Measurements from ENCODE around the gene CRLF3. TPM values are rescaled to one million over a fixed set of nuclear protein-coding genes. Genes with fewer than 3 reads are reported as not detected.

Gene CRLF3, protein sequence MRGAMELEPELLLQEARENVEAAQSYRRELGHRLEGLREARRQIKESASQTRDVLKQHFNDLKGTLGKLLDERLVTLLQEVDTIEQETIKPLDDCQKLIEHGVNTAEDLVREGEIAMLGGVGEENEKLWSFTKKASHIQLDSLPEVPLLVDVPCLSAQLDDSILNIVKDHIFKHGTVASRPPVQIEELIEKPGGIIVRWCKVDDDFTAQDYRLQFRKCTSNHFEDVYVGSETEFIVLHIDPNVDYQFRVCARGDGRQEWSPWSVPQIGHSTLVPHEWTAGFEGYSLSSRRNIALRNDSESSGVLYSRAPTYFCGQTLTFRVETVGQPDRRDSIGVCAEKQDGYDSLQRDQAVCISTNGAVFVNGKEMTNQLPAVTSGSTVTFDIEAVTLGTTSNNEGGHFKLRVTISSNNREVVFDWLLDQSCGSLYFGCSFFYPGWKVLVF
- total RNA-seq, result 10 to 100 TPM in 3 of 4 donors, 1 to 10 TPM in 1; 9.8 to 15.9 (median 13.2) TPM

DNA sequence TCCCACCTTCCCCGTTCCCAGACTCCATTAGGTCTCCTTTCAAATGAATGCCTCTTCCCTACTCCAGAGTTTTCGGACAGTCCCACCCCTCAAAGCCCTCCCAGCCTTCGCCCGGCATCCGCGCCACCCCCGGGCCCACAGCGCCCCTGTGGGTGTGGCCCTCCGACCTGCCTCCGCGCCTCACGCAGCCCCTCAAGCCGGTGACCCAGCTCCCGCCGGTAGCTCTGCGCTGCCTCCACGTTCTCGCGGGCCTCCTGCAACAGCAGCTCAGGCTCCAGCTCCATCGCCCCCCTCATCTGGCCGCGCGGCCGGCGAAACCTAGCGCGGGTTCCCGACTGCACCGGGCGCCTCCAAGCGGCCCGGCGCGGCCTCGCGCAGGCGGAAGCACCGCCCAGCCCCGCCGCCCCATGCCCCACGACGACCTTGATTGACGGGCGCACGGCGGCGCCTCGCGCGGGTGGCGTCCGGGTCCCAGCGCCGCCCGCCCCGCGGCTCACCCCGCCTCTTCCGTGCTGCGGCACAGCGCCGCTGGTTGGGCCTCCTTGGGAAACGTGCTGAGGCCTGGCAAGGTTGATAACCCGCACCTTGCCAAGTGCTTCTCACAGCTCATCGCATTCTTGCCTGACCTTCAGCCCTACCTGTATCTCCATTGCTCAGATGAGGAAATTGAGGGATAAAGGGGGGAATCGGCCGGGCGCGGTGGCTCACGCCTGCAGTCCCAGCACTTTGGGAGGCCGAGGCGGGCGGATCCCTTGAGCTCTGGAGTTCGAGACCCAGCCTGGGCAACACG is at the start of gene CRLF3:
CRLF3 (minus strand) TSS at position 337 of the 790 bp plus-strand sequence; CDS start at position 296, 41 bp downstream.
- H3K4me3 ChIP-seq, result peak within 1 kb of the TSS; percentile 61 to 100 (median 85)
- no peaks in the 10 kb centered on the region for H3K27me3 ChIP-seq
- WGBS, 2 donors, result 8 to 19% methylated on average over 25 to 54 of the region's 75 CpGs
- no peaks in the 10 kb centered on the region for H3K36me3 ChIP-seq
- H3K4me1 ChIP-seq, result peaks cover 0 to 40% (median 9%) of the 10 kb centered on the region in 4 donors
- TF ChIP-seq, protein P1, sequence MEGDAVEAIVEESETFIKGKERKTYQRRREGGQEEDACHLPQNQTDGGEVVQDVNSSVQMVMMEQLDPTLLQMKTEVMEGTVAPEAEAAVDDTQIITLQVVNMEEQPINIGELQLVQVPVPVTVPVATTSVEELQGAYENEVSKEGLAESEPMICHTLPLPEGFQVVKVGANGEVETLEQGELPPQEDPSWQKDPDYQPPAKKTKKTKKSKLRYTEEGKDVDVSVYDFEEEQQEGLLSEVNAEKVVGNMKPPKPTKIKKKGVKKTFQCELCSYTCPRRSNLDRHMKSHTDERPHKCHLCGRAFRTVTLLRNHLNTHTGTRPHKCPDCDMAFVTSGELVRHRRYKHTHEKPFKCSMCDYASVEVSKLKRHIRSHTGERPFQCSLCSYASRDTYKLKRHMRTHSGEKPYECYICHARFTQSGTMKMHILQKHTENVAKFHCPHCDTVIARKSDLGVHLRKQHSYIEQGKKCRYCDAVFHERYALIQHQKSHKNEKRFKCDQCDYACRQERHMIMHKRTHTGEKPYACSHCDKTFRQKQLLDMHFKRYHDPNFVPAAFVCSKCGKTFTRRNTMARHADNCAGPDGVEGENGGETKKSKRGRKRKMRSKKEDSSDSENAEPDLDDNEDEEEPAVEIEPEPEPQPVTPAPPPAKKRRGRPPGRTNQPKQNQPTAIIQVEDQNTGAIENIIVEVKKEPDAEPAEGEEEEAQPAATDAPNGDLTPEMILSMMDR (IDR thresholded peaks at IDR 0.05), result peak; percentile 53 to 85 (median 81)
- peak; percentile 39 to 78 for TF ChIP-seq POLR2A (IDR thresholded peaks at IDR 0.05)
- peak in 1 of 2 donors; percentile 75 for TF ChIP-seq EP300 (IDR thresholded peaks at IDR 0.05)
- H3K27ac ChIP-seq, result peak within 1 kb of the TSS; percentile 38 to 92 (median 84)
- H3K9me3 ChIP-seq, result no peaks in the 10 kb centered on the region
- DNase-seq (ENCODE audit: low spot score in 2 of 2), result peak; percentile 60 to 68

DNA sequence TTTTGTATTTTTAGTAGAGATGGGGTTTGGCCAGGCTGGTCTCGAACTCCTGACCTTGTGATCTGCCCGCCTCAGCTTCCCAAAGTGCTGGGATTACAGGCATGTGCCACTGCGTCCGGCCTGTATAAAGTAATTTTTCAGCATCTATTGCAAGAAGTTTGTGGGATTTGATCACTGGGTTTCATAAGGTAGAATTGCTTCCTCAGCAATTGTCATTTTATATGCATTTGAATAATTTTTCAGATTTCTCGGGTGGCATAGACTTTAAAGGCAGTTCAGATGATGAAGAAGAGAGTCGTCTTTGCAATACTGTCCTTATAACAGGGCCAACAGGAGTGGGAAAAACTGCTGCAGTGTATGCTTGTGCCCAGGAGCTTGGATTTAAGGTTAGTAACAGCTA is 44.5 kb upstream of the CRLF3 start:
- Histone ChIP-seq H3K4me1 (no peaks in the 10 kb centered on the region), H3K27ac (no peak overlapping the region), H3K36me3 (peaks cover 0 to 24% (median 0%) of the 10 kb centered on the region in 3 donors), H3K27me3 (no peaks in the 10 kb centered on the region), H3K4me3 (no peak overlapping the region), H3K9me3 (no peaks in the 10 kb centered on the region)
- WGBS, 2 donors, result 96 to 98% methylated on average over 6 of the region's 6 CpGs
- TF ChIP-seq POLR2A (IDR thresholded peaks at IDR 0.05), result no peak
- TF ChIP-seq EP300 (IDR thresholded peaks at IDR 0.05), result no peak
- TF ChIP-seq, protein P1 (IDR thresholded peaks at IDR 0.05), result no peak
- no peak for DNase-seq (ENCODE audit: low spot score in 2 of 2)

DNA sequence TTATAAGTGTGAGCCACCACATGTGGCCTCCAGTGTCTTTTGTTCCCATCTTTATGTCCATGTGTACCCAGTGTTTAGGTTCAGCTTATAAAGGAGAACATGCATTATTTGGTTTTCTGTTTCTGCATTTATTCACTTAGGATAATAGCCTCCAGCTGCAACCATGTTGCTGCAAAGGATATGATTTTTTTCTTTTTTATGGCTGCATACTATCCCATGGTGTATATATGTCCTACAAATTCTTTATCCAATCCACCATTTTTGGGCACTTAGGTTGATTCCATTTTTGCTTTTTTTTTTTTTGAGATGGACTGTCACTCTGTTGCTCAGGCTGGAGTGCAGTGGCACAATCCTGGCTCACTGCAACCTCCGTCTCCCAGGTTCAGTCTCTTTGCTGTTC is 40.1 kb upstream of the CRLF3 start:
- no peaks in the 10 kb centered on the region for H3K4me1 ChIP-seq
- H3K27me3 ChIP-seq, result no peaks in the 10 kb centered on the region
- H3K9me3 ChIP-seq, result no peaks in the 10 kb centered on the region
- 97% methylated on average over 1 of the region's 1 CpG for WGBS, 2 donors
- no peak for TF ChIP-seq EP300 (IDR thresholded peaks at IDR 0.05)
- TF ChIP-seq POLR2A (IDR thresholded peaks at IDR 0.05), result no peak
- TF ChIP-seq, protein P1 (IDR thresholded peaks at IDR 0.05), result no peak
- no peak overlapping the region for H3K27ac ChIP-seq
- DNase-seq (ENCODE audit: low spot score in 2 of 2), result no peak
- peaks cover 0 to 10% (median 0%) of the 10 kb centered on the region in 3 donors for H3K36me3 ChIP-seq
- H3K4me3 ChIP-seq, result no peak overlapping the region

DNA sequence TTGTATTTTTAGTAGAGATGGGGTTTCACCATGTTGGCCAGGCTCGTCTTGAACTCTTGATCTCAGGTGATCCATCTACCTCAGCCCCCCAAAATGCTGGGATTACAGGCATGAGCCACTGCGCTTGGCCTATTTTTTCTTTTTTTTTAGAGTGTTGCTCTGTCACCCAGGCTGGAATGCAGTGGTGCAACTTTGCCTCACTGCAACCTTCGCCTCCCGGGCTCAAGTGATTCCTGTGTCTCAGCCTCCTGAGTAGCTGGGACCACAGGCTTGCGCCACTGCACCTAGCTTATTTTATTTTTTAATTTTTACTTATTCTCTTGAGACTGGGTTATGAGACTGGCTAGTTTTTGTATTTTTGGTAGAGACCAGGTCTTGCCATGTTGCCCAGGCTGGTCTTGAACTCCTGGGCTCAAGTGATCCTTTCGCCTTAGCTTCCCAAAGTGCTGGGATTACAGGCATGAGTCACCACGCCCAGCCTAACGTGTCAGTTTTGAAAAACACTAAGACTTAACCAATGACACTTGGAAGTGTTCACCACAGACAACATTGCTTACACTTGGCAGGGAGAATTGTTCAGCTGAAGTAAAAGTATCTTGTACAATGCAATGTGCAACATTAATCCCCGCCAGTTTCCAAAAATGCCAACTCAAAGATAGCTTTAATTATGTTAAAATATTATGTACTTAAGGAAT is 34.2 kb upstream of the CRLF3 start:
- Histone ChIP-seq H3K4me1 (no peaks in the 10 kb centered on the region), H3K4me3 (no peak overlapping the region), H3K27ac (no peak overlapping the region), H3K36me3 (peaks cover 0 to 10% (median 0%) of the 10 kb centered on the region in 3 donors), H3K27me3 (no peaks in the 10 kb centered on the region), H3K9me3 (no peaks in the 10 kb centered on the region)
- DNase-seq (ENCODE audit: low spot score in 2 of 2), result no peak
- TF ChIP-seq EP300 (IDR thresholded peaks at IDR 0.05), result no peak
- TF ChIP-seq, protein P1 (IDR thresholded peaks at IDR 0.05), result no peak
- TF ChIP-seq POLR2A (IDR thresholded peaks at IDR 0.05), result no peak
- 94 to 96% methylated on average over 9 of the region's 9 CpGs for WGBS, 2 donors

Measured in tibial nerve (tissue), 4 donors.